ENCODE measurements around the gene PAOX. TPM values are rescaled to one million over a fixed set of nuclear protein-coding genes. Genes with fewer than 3 reads are reported as not detected.
A peak's percentile ranks its signal among the peaks of the same experiment; 100 is the strongest.

Gene PAOX
- 16.9 TPM for total RNA-seq

DNA sequence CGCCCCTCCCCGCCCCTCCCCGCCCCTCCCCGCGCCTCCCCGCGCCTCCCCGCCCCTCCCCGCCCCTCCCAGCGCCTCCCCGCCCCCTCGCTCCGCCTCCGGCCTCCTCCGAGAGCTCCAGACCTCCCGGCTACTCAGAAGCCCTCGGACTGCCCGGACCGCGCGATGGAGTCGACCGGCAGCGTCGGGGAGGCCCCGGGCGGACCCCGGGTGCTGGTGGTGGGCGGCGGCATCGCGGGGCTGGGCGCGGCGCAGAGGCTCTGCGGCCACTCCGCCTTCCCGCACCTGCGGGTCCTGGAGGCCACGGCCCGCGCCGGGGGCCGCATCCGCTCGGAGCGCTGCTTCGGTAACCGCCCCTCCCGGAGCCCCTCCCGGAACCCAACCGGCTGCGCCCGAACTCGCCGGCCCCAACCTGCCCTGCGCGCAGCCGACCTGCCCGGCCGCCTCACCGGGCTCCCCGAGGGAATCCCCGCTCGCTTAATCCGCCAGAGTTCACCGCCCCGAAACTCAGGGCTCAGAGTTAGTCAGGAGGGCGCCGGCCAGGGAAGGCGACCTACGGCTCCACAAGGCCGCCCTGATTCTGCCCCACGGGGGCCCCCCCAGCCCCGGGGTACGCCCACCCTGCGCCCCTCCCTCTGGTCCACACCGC, at the start of gene PAOX:
PAOX (plus strand) TSS at position 111 of the 649 bp plus-strand sequence; CDS start at position 166, 55 bp downstream.
- H3K36me3 ChIP-seq, result peaks cover 0 to 2% of the 10 kb centered on the region in 2 donors
- H3K27me3 ChIP-seq, result no peaks in the 10 kb centered on the region
- H3K9me3 ChIP-seq, result no peaks in the 10 kb centered on the region
- H3K4me3 ChIP-seq, result peak within 1 kb of the TSS; percentile 71 to 94
- intact Hi-C loops (cut with DNase I), result no loop called here
- peaks cover 22% of the 10 kb centered on the region for H3K4me1 ChIP-seq
- H3K27ac ChIP-seq, result peak within 1 kb of the TSS; percentile 89
- DNase-seq (ENCODE audit: extremely low spot score in 2 of 2), result no peak
- TF ChIP-seq, protein P1, sequence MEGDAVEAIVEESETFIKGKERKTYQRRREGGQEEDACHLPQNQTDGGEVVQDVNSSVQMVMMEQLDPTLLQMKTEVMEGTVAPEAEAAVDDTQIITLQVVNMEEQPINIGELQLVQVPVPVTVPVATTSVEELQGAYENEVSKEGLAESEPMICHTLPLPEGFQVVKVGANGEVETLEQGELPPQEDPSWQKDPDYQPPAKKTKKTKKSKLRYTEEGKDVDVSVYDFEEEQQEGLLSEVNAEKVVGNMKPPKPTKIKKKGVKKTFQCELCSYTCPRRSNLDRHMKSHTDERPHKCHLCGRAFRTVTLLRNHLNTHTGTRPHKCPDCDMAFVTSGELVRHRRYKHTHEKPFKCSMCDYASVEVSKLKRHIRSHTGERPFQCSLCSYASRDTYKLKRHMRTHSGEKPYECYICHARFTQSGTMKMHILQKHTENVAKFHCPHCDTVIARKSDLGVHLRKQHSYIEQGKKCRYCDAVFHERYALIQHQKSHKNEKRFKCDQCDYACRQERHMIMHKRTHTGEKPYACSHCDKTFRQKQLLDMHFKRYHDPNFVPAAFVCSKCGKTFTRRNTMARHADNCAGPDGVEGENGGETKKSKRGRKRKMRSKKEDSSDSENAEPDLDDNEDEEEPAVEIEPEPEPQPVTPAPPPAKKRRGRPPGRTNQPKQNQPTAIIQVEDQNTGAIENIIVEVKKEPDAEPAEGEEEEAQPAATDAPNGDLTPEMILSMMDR (IDR thresholded peaks at IDR 0.05), result no peak
- no peak for TF ChIP-seq POLR2AphosphoS5 (IDR thresholded peaks at IDR 0.05; ENCODE audit: insufficient read depth in 1 of 2, low read depth in 1 of 2)
- no peak for TF ChIP-seq POLR2A (IDR thresholded peaks at IDR 0.05)

DNA sequence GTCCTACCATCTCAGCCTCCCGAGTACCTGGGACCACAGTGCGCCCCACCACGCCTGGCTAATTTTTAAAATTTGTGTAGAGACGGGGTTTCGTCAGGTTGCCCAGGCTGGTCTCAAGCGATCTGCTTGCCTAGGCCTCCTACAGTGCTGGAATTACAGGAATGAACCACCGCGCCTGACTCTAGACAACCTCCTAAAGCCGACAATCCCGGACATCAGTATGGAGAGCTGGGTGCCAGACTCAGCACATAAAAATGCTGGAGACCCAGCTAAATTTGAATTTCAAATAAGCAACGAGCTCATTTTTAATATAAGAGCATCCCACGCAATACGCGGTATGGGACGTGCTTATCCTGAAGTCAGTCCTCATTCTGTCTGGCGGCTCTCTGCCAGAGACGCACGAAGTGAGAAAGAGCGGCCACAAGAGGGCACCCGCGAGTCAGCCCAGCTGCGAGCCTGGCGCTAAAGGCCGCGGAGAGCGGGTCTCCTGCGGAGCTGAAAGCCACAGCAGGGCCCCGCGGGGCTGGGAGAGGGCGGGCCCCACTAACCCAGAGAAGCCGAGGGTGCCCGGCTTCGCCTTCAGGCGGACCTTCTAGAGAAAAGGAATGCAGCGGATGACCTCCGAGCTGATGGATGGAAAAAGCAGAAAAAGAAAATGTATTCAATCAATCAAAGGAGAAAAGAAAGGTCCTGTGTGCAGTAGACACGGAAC, 49.4 kb upstream of the PAOX start:
- no peak overlapping the region for H3K27ac ChIP-seq
- no peaks in the 10 kb centered on the region for H3K9me3 ChIP-seq
- H3K4me1 ChIP-seq, result peaks cover 26% of the 10 kb centered on the region
- TF ChIP-seq, protein P1 (IDR thresholded peaks at IDR 0.05), result peak; percentile 69 to 85 (median 74)
- no peak for TF ChIP-seq POLR2A (IDR thresholded peaks at IDR 0.05)
- TF ChIP-seq POLR2AphosphoS5 (IDR thresholded peaks at IDR 0.05; ENCODE audit: insufficient read depth in 1 of 2, low read depth in 1 of 2), result peak in 1 of 2 donors; percentile 12
- H3K27me3 ChIP-seq, result peaks cover 25% of the 10 kb centered on the region
- intact Hi-C loops (cut with DNase I), result no loop called here
- no peaks in the 10 kb centered on the region for H3K36me3 ChIP-seq
- peak overlapping the region in 1 of 2 donors; percentile 30 for H3K4me3 ChIP-seq
- DNase-seq (ENCODE audit: extremely low spot score in 2 of 2), result no peak

DNA sequence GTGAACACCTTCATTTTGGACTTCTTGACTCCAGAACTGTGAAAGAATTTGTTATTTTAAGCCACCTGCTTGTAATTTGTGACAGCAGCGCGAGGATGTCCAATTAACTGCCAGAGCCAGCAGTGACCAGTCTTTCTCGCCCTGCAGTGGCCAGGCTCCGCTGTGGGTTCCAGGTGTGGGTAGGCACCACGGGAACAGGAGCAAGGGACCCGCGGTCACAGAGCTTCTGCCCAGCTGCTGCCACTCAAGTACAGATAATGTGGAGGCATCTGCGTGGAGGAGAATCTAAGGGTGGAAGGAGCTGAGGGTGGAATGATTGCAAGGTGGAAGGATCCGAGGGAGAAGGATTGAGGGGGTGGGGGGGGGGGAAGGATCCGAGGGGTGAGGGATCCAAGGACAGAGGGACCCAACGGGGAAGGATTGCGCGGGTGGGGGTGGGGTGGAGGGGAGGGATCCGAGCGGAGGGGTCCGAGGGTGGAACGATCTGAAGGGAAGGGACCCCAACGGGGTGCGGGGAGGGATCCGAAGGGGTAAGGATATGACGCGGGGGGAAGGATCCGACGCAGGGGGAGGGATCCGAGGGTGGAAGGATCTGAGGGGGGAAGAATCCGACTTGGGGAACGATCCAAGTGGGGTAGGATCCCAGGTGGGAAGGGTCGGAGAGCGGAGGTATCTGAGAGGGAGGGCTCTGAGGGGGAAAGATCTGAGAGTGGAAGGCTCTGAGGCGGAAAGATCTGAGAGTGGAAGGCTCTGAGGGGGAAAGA, 45.9 kb upstream of the PAOX start:
- no peaks in the 10 kb centered on the region for H3K9me3 ChIP-seq
- H3K4me1 ChIP-seq, result peaks cover 34% of the 10 kb centered on the region
- TF ChIP-seq POLR2AphosphoS5 (IDR thresholded peaks at IDR 0.05; ENCODE audit: insufficient read depth in 1 of 2, low read depth in 1 of 2), result no peak
- TF ChIP-seq, protein P1 (IDR thresholded peaks at IDR 0.05), result no peak
- TF ChIP-seq POLR2A (IDR thresholded peaks at IDR 0.05), result no peak
- H3K36me3 ChIP-seq, result no peaks in the 10 kb centered on the region
- DNase-seq (ENCODE audit: extremely low spot score in 2 of 2), result no peak
- H3K27me3 ChIP-seq, result peaks cover 11% of the 10 kb centered on the region
- H3K27ac ChIP-seq, result no peak overlapping the region
- intact Hi-C loops (cut with DNase I), result no loop called here
- H3K4me3 ChIP-seq, result no peak overlapping the region

DNA sequence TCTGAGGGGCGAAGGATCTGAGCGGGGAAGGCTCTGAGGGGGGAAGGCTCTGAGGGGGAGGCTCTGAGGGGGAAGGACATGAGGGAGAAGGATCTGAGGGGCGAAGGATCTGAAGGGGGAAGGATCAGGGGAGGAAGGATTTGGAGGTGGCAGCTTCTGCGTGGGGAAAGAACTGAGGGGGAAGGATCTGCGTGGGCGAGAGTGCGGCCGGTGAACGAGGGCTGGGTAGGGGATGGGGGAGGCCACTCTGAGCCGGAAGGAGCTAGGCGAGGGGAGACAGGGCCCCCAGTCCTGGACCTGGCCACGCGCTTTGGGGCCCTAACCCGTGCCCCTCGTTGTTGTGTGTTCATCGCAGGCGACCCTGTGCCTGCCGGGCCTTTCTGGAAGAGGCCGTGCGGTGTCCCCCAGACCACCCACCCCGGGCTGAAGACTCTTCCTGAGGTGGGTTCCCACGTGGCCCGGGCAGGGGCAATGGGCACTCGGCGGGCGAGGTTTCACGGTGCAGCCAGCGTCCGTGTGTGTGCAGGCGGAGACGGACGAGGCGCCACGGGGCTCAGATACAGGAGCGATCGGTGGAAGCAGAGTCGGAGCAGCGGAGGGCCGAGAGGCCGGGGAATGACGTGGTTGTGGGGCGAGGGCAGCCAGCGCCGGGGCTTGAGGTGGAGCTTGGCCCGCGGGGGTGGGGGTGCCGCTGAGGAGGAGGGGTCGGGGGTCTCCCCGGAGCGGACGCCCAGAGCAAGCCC, 44.4 kb upstream of the PAOX start:
- H3K27me3 ChIP-seq, result peaks cover 7% of the 10 kb centered on the region
- intact Hi-C loops (cut with DNase I), result no loop called here

More for the DNA sequence above, 44.4 kb upstream of the PAOX start:
- no peak overlapping the region for H3K27ac ChIP-seq
- no peaks in the 10 kb centered on the region for H3K36me3 ChIP-seq
- no peak for TF ChIP-seq POLR2A (IDR thresholded peaks at IDR 0.05)
- TF ChIP-seq POLR2AphosphoS5 (IDR thresholded peaks at IDR 0.05; ENCODE audit: insufficient read depth in 1 of 2, low read depth in 1 of 2), result no peak
- TF ChIP-seq, protein P1 (IDR thresholded peaks at IDR 0.05), result no peak
- no peaks in the 10 kb centered on the region for H3K9me3 ChIP-seq
- no peak for DNase-seq (ENCODE audit: extremely low spot score in 2 of 2)
- H3K4me3 ChIP-seq, result peak overlapping the region; percentile 29 to 41
- peaks cover 29% of the 10 kb centered on the region for H3K4me1 ChIP-seq
